ENCODE measurements around the gene LGALS9. TPM values are rescaled to one million over a fixed set of nuclear protein-coding genes. Genes with fewer than 3 reads are reported as not detected.

Gene LGALS9
- total and polyA plus RNA-seq, 9 donors, result 9.0 to 62.8 (median 23.3) TPM

Small RNAs within 50 kb of the gene (small RNA-seq; reads per million reads assigned to genes)
- gene AC015688.1 (not detected), gene AC015688.2 (not detected), gene AC015688.5 (not detected), gene CPDP1 (not detected)

Other genes starting within 250 kb of the LGALS9 start
- gene KSR1, start 174.7 kb upstream of the LGALS9 start, total RNA-seq, result 10 to 100 TPM; 29.2 to 84.8 (median 39.5) TPM
- 10 to 100 TPM; 27.7 to 56.9 TPM for gene KSR1, start 174.7 kb upstream of the LGALS9 start, polyA plus RNA-seq
- under 1 TPM; 0.11 to 0.63 (median 0.40) TPM for gene NOS2, start 169.3 kb downstream of the LGALS9 start, total RNA-seq
- gene NOS2, start 169.3 kb downstream of the LGALS9 start, polyA plus RNA-seq, result 1 to 10 TPM in 1 of 2 donors, under 1 TPM in 1; 0.33 to 1.9 TPM